ENCODE data around the gene AXL. TPM values are rescaled to one million over a fixed set of nuclear protein-coding genes. Genes with fewer than 3 reads are reported as not detected.

Gene AXL
- total and polyA plus RNA-seq, 2 of the 13 experiments (the other 11 are each of a cell fraction or from before 2014, with no cell fraction given): 0.71 to 5.9 TPM

GRCh38 chr19:41263042-41263849 lies 44.2 kb downstream of the AXL start (continued):
- TF ChIP-seq CREB1 (IDR thresholded peaks at IDR 0.05) (no peak), CREB1 (CRISPR knock-in tag; IDR thresholded peaks at IDR 0.05) (no peak), RAD51 (IDR thresholded peaks at IDR 0.05; ENCODE audit: borderline replicate concordance) (no peak), ZBTB43 (CRISPR knock-in tag; conservative IDR thresholded peaks at IDR 0.05) (no peak), ARID4A (CRISPR knock-in tag; IDR thresholded peaks at IDR 0.05; ENCODE audit: borderline replicate concordance) (peak; percentile 12; the same call in 1 of the 2 replicates), ZNF160 (CRISPR knock-in tag; IDR thresholded peaks at IDR 0.05) (no peak), NCOA2 (CRISPR knock-in tag; IDR thresholded peaks at IDR 0.05) (no peak), TARDBP (CRISPR knock-in tag; IDR thresholded peaks at IDR 0.05) (no peak), NONO (IDR thresholded peaks at IDR 0.05) (no peak), NONO (CRISPR knock-in tag; conservative IDR thresholded peaks at IDR 0.05) (no peak), ZSCAN5A (CRISPR knock-in tag; IDR thresholded peaks at IDR 0.05; ENCODE audit: borderline replicate concordance) (0 out of 2 replicates have a peak, but pooled peaks have one; percentile 7), ZBTB40 (IDR thresholded peaks at IDR 0.05) (no peak), ZBTB40 (CRISPR knock-in tag; IDR thresholded peaks at IDR 0.05) (peak; percentile 5; the same call in 1 of the 2 replicates)

Measured in HepG2 (cell line).